HCT116 (cell line): ENCODE results near the gene CPED1. TPM values are rescaled to one million over a fixed set of nuclear protein-coding genes. Genes with fewer than 3 reads are reported as not detected.
A peak's percentile ranks its signal among the peaks of the same experiment; 100 is the strongest.
"Not testable (repeated sequence)": the region's sequence is repeated elsewhere in the genome, so short reads cannot be mapped to it uniquely, and the experiment has no call there.

ENCODE experiments used
- ATAC-seq: fragments of 200-7000 bp; cut with Tn5 transposase; 2 replicates; pipeline ENCODE4 v1.9.1; 2020; ENCODE audit warnings: mild to moderate bottlenecking, moderate library complexity
- BruUV-seq: library from RNA; stranded (reverse); fragments of 400-500 nt; replicated peaks from 2 replicates; lab custom pipeline; 2021; lab: Mats Ljungman, UMichigan
- CTCF ChIA-PET: fragments of 300-600 bp; sonication (Branson Sonifier 250); formaldehyde crosslinking; loops from one replicate; lab custom pipeline; 2021; ENCODE audit warnings: antibody characterized with exemption; lab: Charles Lee
- POLR2A ChIA-PET: fragments of 300-600, 350-600 bp; sonication (Branson Sonifier 250); formaldehyde crosslinking; loops from one replicate; lab custom pipeline; 2021; ENCODE audit warnings: antibody characterized with exemption; lab: Charles Lee
- RAD21 ChIA-PET, 2 experiments: fragments of 300-600 bp; sonication (Branson Sonifier 250); formaldehyde crosslinking; loops; one replicate each; lab custom pipeline; 2023; ENCODE audit warnings: low total read pairs in 2 of 2; ENCODE audit not compliant: uncharacterized antibody in 2 of 2, unreplicated experiment in 2 of 2, low non-redundant PET in 1 of 2; lab: Charles Lee
- DNase-seq: peaks from one replicate; pipeline ENCODE4 v3.0.0-alpha.2; 2010; ENCODE audit warnings: low read depth, low spot score
- H2AFZ ChIP-seq: fragments of 200-600 bp; shearing (Covaris generic), sonication (generic); 2 replicates; pipeline ENCODE4 v1.6.1; 2017; ENCODE audit warnings: low read depth, mixed run types, mixed read lengths, antibody characterized with exemption, low read length; ENCODE audit not compliant: poor library complexity, severe bottlenecking
- H3K27ac ChIP-seq: 2 replicates; pipeline ENCODE4 v1.5.1; 2012; ENCODE audit warnings: low read depth, low read length
- H3K27me3 ChIP-seq: fragments of 200-600 bp; sonication (generic); 2 replicates; pipeline ENCODE4 v1.6.1; 2016; ENCODE audit warnings: mixed run types, low read length, mixed read lengths; ENCODE audit not compliant: insufficient read depth
- H3K36me3 ChIP-seq, 2 experiments: fragments of 200-500 bp in 1 of 2; fragments of 200-600 bp in 1 of 2; sonication (Bioruptor generic) in 1 of 2; sonication (generic) in 1 of 2; 2 replicates each; pipeline versions ENCODE4 v1.5.1 to v1.6.1; 2014 to 2016; ENCODE audit warnings: low read length in 2 of 2, inconsistent platforms in 1 of 2, mixed read lengths in 1 of 2, mixed run types in 1 of 2; ENCODE audit not compliant: insufficient read depth in 2 of 2, control insufficient read depth in 1 of 2
- H3K4me1 ChIP-seq, 2 experiments: fragments of 200-600 bp in 1 of 2; sonication (generic) in 1 of 2; 2 replicates each; pipeline versions ENCODE4 v1.5.1 to v1.6.1; 2012 to 2017; ENCODE audit warnings: low read length in 2 of 2, inconsistent platforms in 1 of 2, mild to moderate bottlenecking in 1 of 2, mixed read lengths in 1 of 2, mixed run types in 1 of 2, moderate library complexity in 1 of 2; ENCODE audit not compliant: insufficient read depth in 2 of 2, control insufficient read depth in 1 of 2
- H3K4me2 ChIP-seq: fragments of 200-600 bp; sonication (generic); 2 replicates; pipeline ENCODE4 v1.6.1; 2017; ENCODE audit warnings: mixed run types, low read length, mixed read lengths
- H3K4me3 ChIP-seq, 2 experiments: fragments of 200-600 bp in 1 of 2; sonication (generic) in 1 of 2; replicated peaks in 1 of 2; 2 replicates each; pipeline ENCODE4 v1.5.1; 2011 to 2016; ENCODE audit warnings: low read length in 2 of 2, control low read depth in 1 of 2, low read depth in 1 of 2, mild to moderate bottlenecking in 1 of 2, mixed read lengths in 1 of 2, mixed run types in 1 of 2
- H3K79me2 ChIP-seq: fragments of 200-600 bp; sonication (generic); 2 replicates; pipeline ENCODE4 v1.6.1; 2017; ENCODE audit warnings: mild to moderate bottlenecking, mixed run types, low read length, moderate library complexity, mixed read lengths; ENCODE audit not compliant: insufficient read depth
- H3K9ac ChIP-seq: fragments of 200-600 bp; sonication (generic); 2 replicates; pipeline ENCODE4 v1.6.1; 2016; ENCODE audit warnings: low read length, mixed read lengths
- H3K9me2 ChIP-seq: fragments of 200-600 bp; sonication (generic), shearing (Covaris generic); 2 replicates; pipeline ENCODE4 v1.6.1; 2017; ENCODE audit warnings: mixed run types, mild to moderate bottlenecking, moderate library complexity; ENCODE audit not compliant: insufficient read depth
- H3K9me3 ChIP-seq, 2 experiments: fragments of 200-500 bp in 1 of 2; fragments of 200-600 bp in 1 of 2; sonication (Bioruptor generic) in 1 of 2; sonication (generic) in 1 of 2; 2 replicates each; pipeline ENCODE4 v1.6.1; 2014 to 2017; ENCODE audit warnings: low read length in 2 of 2, mixed read lengths in 2 of 2, inconsistent platforms in 1 of 2, low read depth in 1 of 2, mild to moderate bottlenecking in 1 of 2, mixed run types in 1 of 2, moderate library complexity in 1 of 2; ENCODE audit not compliant: control insufficient read depth in 1 of 2, insufficient read depth in 1 of 2
- H4K20me1 ChIP-seq: fragments of 200-600 bp; sonication (generic), shearing (Covaris generic); 2 replicates; pipeline ENCODE4 v1.6.1; 2017; ENCODE audit warnings: mixed run types, mild to moderate bottlenecking, moderate library complexity; ENCODE audit not compliant: insufficient read depth
- CBX3 ChIP-seq: IDR thresholded peaks from 2 replicates; pipeline ENCODE4 v1.6.1; 2012; ENCODE audit warnings: low read depth
- CEBPB ChIP-seq: IDR thresholded peaks from 2 replicates; pipeline ENCODE4 v1.6.1; 2012; ENCODE audit warnings: low read depth
- EZH2 ChIP-seq: fragments of 200-600 bp; sonication (generic); IDR thresholded peaks from 2 replicates; pipeline ENCODE4 v1.6.1; 2017; ENCODE audit warnings: antibody characterized with exemption, mixed run types
- EZH2phosphoT487 ChIP-seq: fragments of 200-600 bp; IDR thresholded peaks from 2 replicates; pipeline ENCODE4 v1.6.1; 2018; ENCODE audit warnings: antibody characterized with exemption, borderline replicate concordance
- FOSL1 ChIP-seq: IDR thresholded peaks from 2 replicates; pipeline ENCODE4 v1.6.1; 2012; ENCODE audit warnings: low read depth
- JUND ChIP-seq: IDR thresholded peaks from 2 replicates; pipeline ENCODE4 v1.6.1; 2012
- POLR2AphosphoS5 ChIP-seq: IDR thresholded peaks from 2 replicates; pipeline ENCODE4 v1.6.1; 2011; ENCODE audit warnings: mild to moderate bottlenecking, low read depth, low read length, moderate library complexity
- SP1 ChIP-seq: IDR thresholded peaks from 2 replicates; pipeline ENCODE4 v1.6.1; 2012; ENCODE audit warnings: low read depth
- SRF ChIP-seq: IDR thresholded peaks from 2 replicates; pipeline ENCODE4 v1.6.1; 2012; ENCODE audit warnings: low read depth
- intact Hi-C: fragments of 100-400 bp; cut with micrococcal nuclease; formaldehyde crosslinking; loops from 2 replicates; pipeline ENCODE4 v1.10.0; 2022
- total RNA-seq: library from RNA; stranded (reverse); gene quantifications from one replicate; pipeline ENCODE4 v1.2.1, GENCODE V29; 2021; ENCODE audit not compliant: unreplicated experiment

CPED1 gene
- total RNA-seq, 1 experiment from 2014 or later: 1.2 TPM

DNA sequence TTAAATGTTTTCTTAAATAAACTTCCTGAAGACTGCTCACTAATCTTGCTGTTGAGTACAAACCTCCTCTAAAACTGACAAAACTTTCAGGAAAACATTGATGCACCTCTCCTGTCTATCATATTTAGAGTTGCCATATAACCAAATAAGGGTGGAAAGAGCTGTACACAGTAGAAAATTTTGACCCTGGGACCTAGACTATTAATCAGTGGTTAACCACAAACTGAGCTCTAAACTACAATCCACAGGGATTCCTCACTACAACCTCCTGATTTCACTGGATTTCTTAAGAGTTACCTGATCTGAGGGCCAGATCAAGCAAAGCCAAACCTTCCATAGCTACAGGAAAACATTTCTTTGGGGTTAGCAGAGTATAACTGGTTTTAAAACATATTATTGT, 300.4 kb downstream of the CPED1 start:
- H3K4me1 ChIP-seq: peaks cover 10 to 28% of the 10 kb centered on the region in 2 experiments; a peak in 3 of 4 replicates
- peaks cover 3 to 7% of the 10 kb centered on the region in 2 experiments; a peak in 1 of 4 replicates for H3K9me3 ChIP-seq
- ChIA-PET CTCF (no interaction called here), RAD21 (no interaction called here), POLR2A (interaction anchor here (1.6 kb wide), 1 partner anchor 9 kb away, joined by 3 read pairs; no protein-coding TSS in a partner anchor)
- intact Hi-C loops: no loop called here
- no peak overlapping the region for H3K9ac ChIP-seq
- H3K4me2 ChIP-seq: peak overlapping the region; percentile 27
- no peaks in the 10 kb centered on the region for H4K20me1 ChIP-seq
- peak overlapping the region; percentile 9; the same call in 1 of the 2 replicates for H3K27ac ChIP-seq
- ATAC-seq: peak; percentile 86
- H3K79me2 ChIP-seq: no peaks in the 10 kb centered on the region
- no peak for TF ChIP-seq EZH2
- TF ChIP-seq POLR2AphosphoS5: 0 out of 2 replicates have a peak, but pooled peaks have one; percentile 22
- peak; percentile 41; the same call in 1 of the 2 replicates for TF ChIP-seq JUND
- TF ChIP-seq SP1: peak; percentile 60; the same call in 1 of the 2 replicates
- TF ChIP-seq SRF: peak; percentile 92
- no peak for TF ChIP-seq CBX3
- peak; percentile 83 for TF ChIP-seq CEBPB
- no peak for TF ChIP-seq EZH2phosphoT487
- TF ChIP-seq FOSL1: peak; percentile 59
- BruUV-seq: no TSS peak
- H3K36me3 ChIP-seq: peaks cover 0 to 27% of the 10 kb centered on the region in 2 experiments; a peak in 1 of 4 replicates
- no peaks in the 10 kb centered on the region for H3K9me2 ChIP-seq
- DNase-seq: peak; percentile 79
- H3K27me3 ChIP-seq: no peaks in the 10 kb centered on the region
- H2AFZ ChIP-seq: no peak overlapping the region
- H3K4me3 ChIP-seq: no peak overlapping the region

DNA sequence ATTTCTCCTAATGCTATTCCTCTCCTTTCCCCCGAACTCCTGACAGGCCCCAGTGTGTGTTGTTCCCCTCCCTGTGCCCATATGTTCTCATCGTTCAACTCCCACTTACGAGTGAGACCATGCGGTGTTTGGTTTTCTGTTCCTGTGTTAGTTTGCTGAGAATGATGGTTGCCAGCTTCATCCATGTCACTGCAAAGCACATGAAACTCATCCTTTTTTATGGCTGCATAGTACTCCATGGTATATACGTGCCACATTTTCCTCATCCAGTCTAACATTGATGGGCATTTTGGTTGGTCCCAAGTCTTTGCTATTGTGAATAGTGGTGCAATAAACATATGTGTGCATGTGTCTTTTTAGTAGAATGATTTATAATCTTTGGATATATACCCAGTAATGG, 301.4 kb downstream of the CPED1 start:
- H3K79me2 ChIP-seq, ATAC-seq, H3K9me2 ChIP-seq, DNase-seq, H3K4me3 ChIP-seq, H3K4me2 ChIP-seq, H3K9ac ChIP-seq, H2AFZ ChIP-seq, H3K27ac ChIP-seq, CTCF ChIA-PET, H3K9me3 ChIP-seq, H4K20me1 ChIP-seq, intact Hi-C loops, BruUV-seq, POLR2A ChIA-PET, RAD21 ChIA-PET, H3K27me3 ChIP-seq: not testable (repeated sequence)
- H3K4me1 ChIP-seq: peaks cover 10 to 28% of the 10 kb centered on the region in 2 experiments; a peak in 3 of 4 replicates
- peaks cover 0 to 21% of the 10 kb centered on the region in 2 experiments; a peak in 1 of 4 replicates for H3K36me3 ChIP-seq
